ENCODE results near the gene SEPSECS.

- no peak for TF ChIP-seq CTCF (IDR thresholded peaks at IDR 0.05)
- no peak for TF ChIP-seq POLR2A (IDR thresholded peaks at IDR 0.05)
Measured at GRCh38 chr4:25089051-25089763, 71.0 kb downstream of the SEPSECS start.
